Colonic mucosa (tissue), 4 donors: Measurements from ENCODE around the gene SLC16A5. TPM values are rescaled to one million over a fixed set of nuclear protein-coding genes. Genes with fewer than 3 reads are reported as not detected.

Experiments
- DNase-seq: peaks from one replicate; pipeline ENCODE4 v3.0.0-alpha.2; 2020
- H3K27ac ChIP-seq: fragments of 200-600 bp; one replicate; pipeline ENCODE4 v1.8.0; 2021
- H3K27me3 ChIP-seq: fragments of 200-600 bp; one replicate; pipeline ENCODE4 v1.8.0; 2021
- H3K36me3 ChIP-seq: fragments of 200-600 bp; one replicate; pipeline ENCODE4 v1.8.0; 2021
- H3K4me1 ChIP-seq: fragments of 200-600 bp; one replicate; pipeline ENCODE4 v1.8.0; 2021; ENCODE audit warnings: mild to moderate bottlenecking
- H3K4me3 ChIP-seq: fragments of 200-600 bp; one replicate; pipeline ENCODE4 v1.8.0; 2021
- H3K9ac ChIP-seq, 2 donors: one replicate each; pipeline ENCODE4 v1.7.0; 2013; ENCODE audit warnings: control low read depth in 2 of 2, low read depth in 2 of 2, low read length in 2 of 2
- H3K9me3 ChIP-seq: fragments of 200-600 bp; one replicate; pipeline ENCODE4 v1.8.0; 2021
- CTCF ChIP-seq: fragments of 200-600 bp; IDR thresholded peaks from one replicate; pipeline ENCODE4 v1.8.0; 2022; ENCODE audit warnings: antibody characterized with exemption, mild to moderate bottlenecking
- intact Hi-C: fragments of 100-400 bp; cut with DNase I; formaldehyde crosslinking; loops from one replicate; pipeline ENCODE4 v1.14.1; 2022
- total RNA-seq, 2 donors: library from RNA; stranded (reverse); fragmentation: NEBNext Ultra II Directional in 1 of 2; extraction: Animal tissue kit (Norgen Biotek cat#: 25700) in 1 of 2; gene quantifications; one replicate each; pipeline ENCODE4 v1.2.1, GENCODE V29; 2021
- donor health status: healthy.
- donor health status: DM: no; HTN: no; CAD: no.
- donor health status: DM: no; HTN: no; CAD: no.

SLC16A5 gene
- total RNA-seq, 2 donors from 2014 or later: 19.4 to 50.1 TPM

- intact Hi-C loops: loop anchor here (1.0 to 5.0 kb wide), 3 partner anchors 17 to 88 kb away; partner anchors contain the start of gene NT5C
- DNase-seq: peak; percentile 96
These were observed 26.2 kb downstream of the SLC16A5 start for GRCh38 chr17:75113798-75114551.

GRCh38 chr17:75114552-75115314 lies 27.0 kb downstream of the SLC16A5 start:
- intact Hi-C loops: loop anchor here (1.0 to 5.0 kb wide), 3 partner anchors 17 to 88 kb away; partner anchors contain the start of gene NT5C
- peaks cover 9% of the 10 kb centered on the region for H3K4me1 ChIP-seq
- H3K9me3 ChIP-seq: no peaks in the 10 kb centered on the region
- peak overlapping the region; percentile 74 to 93 for H3K9ac ChIP-seq
- peak overlapping the region; percentile 87 for H3K27ac ChIP-seq
- no peak for TF ChIP-seq CTCF
- peak overlapping the region; percentile 44 for H3K4me3 ChIP-seq
- DNase-seq: no peak
- H3K27me3 ChIP-seq: no peaks in the 10 kb centered on the region
- no peaks in the 10 kb centered on the region for H3K36me3 ChIP-seq

More at GRCh38 chr17:75113798-75114551, 26.2 kb downstream of the SLC16A5 start:
- peak overlapping the region; percentile 44 for H3K4me3 ChIP-seq
- H3K9ac ChIP-seq: peak overlapping the region; percentile 74 to 93
- TF ChIP-seq CTCF: peak; percentile 96
- no peaks in the 10 kb centered on the region for H3K9me3 ChIP-seq
- peak overlapping the region; percentile 87 for H3K27ac ChIP-seq
- peaks cover 9% of the 10 kb centered on the region for H3K4me1 ChIP-seq
- H3K36me3 ChIP-seq: no peaks in the 10 kb centered on the region
- H3K27me3 ChIP-seq: no peaks in the 10 kb centered on the region

- intact Hi-C loops: no loop called here
- no peak overlapping the region for H3K27ac ChIP-seq
These were observed 27.8 kb downstream of the SLC16A5 start for GRCh38 chr17:75115555-75115954.

GRCh38 chr17:75116737-75117136 lies 29.0 kb downstream of the SLC16A5 start:
- Histone ChIP-seq H3K4me1 (no peaks in the 10 kb centered on the region), H3K27ac (no peak overlapping the region)
- no peak for DNase-seq

More at GRCh38 chr17:75115555-75115954, 27.8 kb downstream of the SLC16A5 start:
- peaks cover 8% of the 10 kb centered on the region for H3K4me1 ChIP-seq
- no peaks in the 10 kb centered on the region for H3K36me3 ChIP-seq
- no peak for TF ChIP-seq CTCF
- no peaks in the 10 kb centered on the region for H3K27me3 ChIP-seq
- DNase-seq: no peak
- H3K9me3 ChIP-seq: no peaks in the 10 kb centered on the region
- no peak overlapping the region for H3K4me3 ChIP-seq
- H3K9ac ChIP-seq: peak overlapping the region in 1 of 2 donors; percentile 51

More at GRCh38 chr17:75116737-75117136, 29.0 kb downstream of the SLC16A5 start:
- Histone ChIP-seq H3K9ac (no peak overlapping the region), H3K36me3 (no peaks in the 10 kb centered on the region), H3K9me3 (no peaks in the 10 kb centered on the region), H3K27me3 (no peaks in the 10 kb centered on the region), H3K4me3 (no peak overlapping the region)
- intact Hi-C loops: no loop called here
- no peak for TF ChIP-seq CTCF
